Transverse colon (tissue), 4 donors: ENCODE measurements around the gene CACNG6. TPM values are rescaled to one million over a fixed set of nuclear protein-coding genes. Genes with fewer than 3 reads are reported as not detected.

Experiments
- DNase-seq: peaks from one replicate; pipeline ENCODE4 v3.0.0-alpha.2; 2019
- H3K27ac ChIP-seq, 4 donors: fragments of 200-600 bp; sonication (generic); 2 replicates each; pipeline ENCODE4 v1.5.1; 2016 to 2018; ENCODE audit warnings: inconsistent platforms in 4 of 4
- H3K27me3 ChIP-seq: fragments of 200-600 bp; sonication (generic); 2 replicates; pipeline ENCODE4 v1.5.1; 2017; ENCODE audit warnings: inconsistent platforms
- H3K36me3 ChIP-seq, 4 donors: fragments of 200-600 bp; sonication (generic); 2 replicates each; pipeline ENCODE4 v1.5.1; 2017 to 2019; ENCODE audit warnings: inconsistent platforms in 4 of 4
- H3K4me1 ChIP-seq, 4 donors: fragments of 200-600 bp; sonication (generic); 2 replicates each; pipeline ENCODE4 v1.5.1; 2017 to 2020; ENCODE audit warnings: inconsistent platforms in 4 of 4
- H3K4me3 ChIP-seq, 4 donors: fragments of 200-600 bp; sonication (generic); 1 replicate in 1 of 4; 2 replicates in 3 of 4; pipeline versions ENCODE4 v1.5.1 to v1.6.1; 2017 to 2019; ENCODE audit warnings: inconsistent platforms in 4 of 4
- H3K9me3 ChIP-seq, 2 donors: fragments of 200-600 bp; sonication (generic); 2 replicates each; pipeline ENCODE4 v1.5.1; 2017 to 2019; ENCODE audit warnings: inconsistent platforms in 2 of 2
- CTCF ChIP-seq, 5 experiments: fragments of 200-600 bp in 3 of 5; fragments of 450-650 bp in 2 of 5; sonication (generic) in 3 of 5; IDR thresholded peaks; 1 replicate in 2 of 5; 2 replicates in 3 of 5; pipeline ENCODE4 v1.5.1; 2016 to 2017; ENCODE audit warnings: antibody characterized with exemption in 5 of 5, inconsistent platforms in 3 of 5, mild to moderate bottlenecking in 2 of 5, moderate library complexity in 1 of 5
- EP300 ChIP-seq: sonication (generic); formaldehyde crosslinking; IDR thresholded peaks from one replicate; pipeline ENCODE4 v1.6.1; 2017; ENCODE audit warnings: antibody characterized with exemption, low read depth
- POLR2A ChIP-seq: fragments of 450-650 bp; IDR thresholded peaks from one replicate; pipeline ENCODE4 v1.6.1; 2016; ENCODE audit warnings: antibody characterized with exemption, mild to moderate bottlenecking, moderate library complexity
- POLR2AphosphoS5 ChIP-seq, 3 donors: sonication (generic); formaldehyde crosslinking; IDR thresholded peaks; one replicate each; pipeline ENCODE4 v1.6.1; 2016; ENCODE audit warnings: antibody characterized with exemption in 3 of 3
- WGBS, 2 donors: methylation state at CpG; one replicate each; pipeline ENCODE4 v1.1.5; 2018; ENCODE audit warnings: low coverage in 1 of 2; 5-methylcytosine and 5-hydroxymethylcytosine counted together
- in situ Hi-C, 4 donors: fragments of 200-750 bp; cut with MboI; loops; one replicate each; pipeline versions ENCODE4 v1.15.0 to v1.15.1; 2017; ENCODE audit warnings: low sequenced_read_pairs in 3 of 4, low pct_ligation_motif_present in 1 of 4, low pct_unique_long_range_greater_than_20kb in 1 of 4
- intact Hi-C: fragments of 100-400 bp; cut with DNase I; formaldehyde crosslinking; loops from one replicate; pipeline ENCODE4 v1.15.1; 2023; ENCODE audit warnings: low total_unique reads
- total RNA-seq, 4 donors: library from RNA; depleted of rRNA; stranded (reverse); fragments of >200 nt; gene quantifications; one replicate each; pipeline ENCODE4 v1.1.0, GENCODE V29; 2016

The CACNG6 gene
- total RNA-seq, 4 donors from 2014 or later = not detected

DNA sequence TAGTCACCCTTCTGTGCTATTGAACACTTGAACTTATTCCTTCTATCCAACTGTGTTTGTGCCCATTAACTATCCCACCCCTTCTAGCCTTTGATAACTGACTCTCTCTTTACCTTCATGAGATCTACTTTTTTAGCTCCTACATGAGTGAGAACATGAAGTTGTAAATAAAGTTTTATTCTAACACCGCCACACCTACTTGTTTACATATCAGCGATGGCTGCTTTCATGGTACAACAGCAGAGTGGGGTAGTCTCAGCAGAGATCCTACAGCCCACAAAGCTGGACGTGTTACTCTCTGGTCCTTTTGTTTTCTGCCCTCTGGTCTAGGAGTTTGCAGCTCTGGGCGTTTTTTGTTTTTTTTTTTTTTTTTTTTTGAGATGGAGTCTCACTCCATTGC is 48.6 kb downstream of the CACNG6 start:
- Histone ChIP-seq H3K4me3 (no peak overlapping the region), H3K36me3 (no peaks in the 10 kb centered on the region), H3K9me3 (no peaks in the 10 kb centered on the region), H3K4me1 (no peaks in the 10 kb centered on the region), H3K27me3 (peaks cover 12% of the 10 kb centered on the region), H3K27ac (no peak overlapping the region)
- in situ Hi-C loops = loop anchor here in 3 of 4 donors (10.0 to 25.0 kb wide), 2 partner anchors 215 to 228 kb away; partner anchors contain the start of gene NLRP12 (in 3 of the 3)
- TF ChIP-seq EP300 = no peak
- TF ChIP-seq POLR2A = no peak
- TF ChIP-seq CTCF (IDR thresholded peaks at IDR 0.05) = no peak
- no peak for TF ChIP-seq POLR2AphosphoS5 (IDR thresholded peaks at IDR 0.05)
- WGBS, 2 donors = 54 to 68% methylated on average over 3 to 4 of the region's 4 CpGs
- no peak for DNase-seq
- intact Hi-C loops = no loop called here

GRCh38 chr19:54041969-54042606 is 50.7 kb downstream of the CACNG6 start:
- TF ChIP-seq POLR2AphosphoS5 (IDR thresholded peaks at IDR 0.05) = no peak
- Histone ChIP-seq H3K4me1 (no peaks in the 10 kb centered on the region), H3K4me3 (no peak overlapping the region), H3K9me3 (no peaks in the 10 kb centered on the region), H3K36me3 (no peaks in the 10 kb centered on the region), H3K27me3 (peaks cover 16% of the 10 kb centered on the region), H3K27ac (no peak overlapping the region)
- no peak for DNase-seq
- WGBS, 2 donors = 64 to 76% methylated on average over 6 to 9 of the region's 9 CpGs
- intact Hi-C loops = no loop called here
- in situ Hi-C loops = loop anchor here in 3 of 4 donors (10.0 to 25.0 kb wide), 2 partner anchors 217 to 230 kb away; partner anchors contain the start of gene NLRP12 (in 3 of the 3)

DNA sequence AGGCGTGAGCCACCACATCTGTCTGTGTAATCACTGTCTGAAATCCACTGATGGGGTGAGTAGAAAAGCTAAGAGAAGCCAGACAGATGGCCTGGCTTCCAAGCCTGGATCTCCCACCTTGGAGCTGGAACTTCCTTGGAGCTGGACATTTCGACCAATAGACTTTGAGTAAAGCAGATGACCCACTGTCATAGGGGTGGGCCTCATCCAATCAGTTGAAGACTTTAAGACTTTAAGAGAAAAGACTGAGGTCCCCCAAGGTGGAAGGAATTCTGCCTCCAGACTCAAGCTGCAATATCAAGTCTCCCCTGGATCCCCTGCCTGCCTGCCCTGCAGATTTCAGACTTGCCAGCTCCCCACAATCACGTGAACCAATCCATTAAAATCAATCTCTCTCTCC is 51.6 kb downstream of the CACNG6 start:
- in situ Hi-C loops (loop anchor here in 3 of 4 donors (10.0 to 25.0 kb wide), 2 partner anchors 218 to 231 kb away; partner anchors contain the start of gene NLRP12 (in 3 of the 3)), intact Hi-C loops (no loop called here)
- no peak for TF ChIP-seq POLR2A
- no peak for TF ChIP-seq CTCF (IDR thresholded peaks at IDR 0.05)
- TF ChIP-seq EP300 = no peak
- no peak for TF ChIP-seq POLR2AphosphoS5 (IDR thresholded peaks at IDR 0.05)
- Histone ChIP-seq H3K27ac (no peak overlapping the region), H3K27me3 (peaks cover 20% of the 10 kb centered on the region), H3K4me1 (no peaks in the 10 kb centered on the region), H3K9me3 (no peaks in the 10 kb centered on the region), H3K36me3 (no peaks in the 10 kb centered on the region), H3K4me3 (no peak overlapping the region)
- DNase-seq = no peak
- WGBS, 2 donors = 67% methylated on average over 3 of the region's 3 CpGs; no CpG with 5 or more reads in 1 of the 2 donors

GRCh38 chr19:54045771-54046170 is 54.3 kb downstream of the CACNG6 start:
- Histone ChIP-seq H3K9me3 (no peaks in the 10 kb centered on the region), H3K4me1 (no peaks in the 10 kb centered on the region), H3K27me3 (peaks cover 20% of the 10 kb centered on the region), H3K4me3 (no peak overlapping the region), H3K36me3 (no peaks in the 10 kb centered on the region), H3K27ac (no peak overlapping the region)
- TF ChIP-seq CTCF (IDR thresholded peaks at IDR 0.05) = no peak
- no peak for TF ChIP-seq EP300
- no peak for TF ChIP-seq POLR2A
- no peak for TF ChIP-seq POLR2AphosphoS5 (IDR thresholded peaks at IDR 0.05)
- in situ Hi-C loops = loop anchor here in 3 of 4 donors (10.0 to 25.0 kb wide), 2 partner anchors 221 to 233 kb away; partner anchors contain the start of gene NLRP12 (in 3 of the 3)
- 74 to 78% methylated on average over 2 of the region's 2 CpGs for WGBS, 2 donors
- DNase-seq = no peak
- intact Hi-C loops = no loop called here
